Measurements from ENCODE around the gene GMDS.

- TF ChIP-seq, protein P1, sequence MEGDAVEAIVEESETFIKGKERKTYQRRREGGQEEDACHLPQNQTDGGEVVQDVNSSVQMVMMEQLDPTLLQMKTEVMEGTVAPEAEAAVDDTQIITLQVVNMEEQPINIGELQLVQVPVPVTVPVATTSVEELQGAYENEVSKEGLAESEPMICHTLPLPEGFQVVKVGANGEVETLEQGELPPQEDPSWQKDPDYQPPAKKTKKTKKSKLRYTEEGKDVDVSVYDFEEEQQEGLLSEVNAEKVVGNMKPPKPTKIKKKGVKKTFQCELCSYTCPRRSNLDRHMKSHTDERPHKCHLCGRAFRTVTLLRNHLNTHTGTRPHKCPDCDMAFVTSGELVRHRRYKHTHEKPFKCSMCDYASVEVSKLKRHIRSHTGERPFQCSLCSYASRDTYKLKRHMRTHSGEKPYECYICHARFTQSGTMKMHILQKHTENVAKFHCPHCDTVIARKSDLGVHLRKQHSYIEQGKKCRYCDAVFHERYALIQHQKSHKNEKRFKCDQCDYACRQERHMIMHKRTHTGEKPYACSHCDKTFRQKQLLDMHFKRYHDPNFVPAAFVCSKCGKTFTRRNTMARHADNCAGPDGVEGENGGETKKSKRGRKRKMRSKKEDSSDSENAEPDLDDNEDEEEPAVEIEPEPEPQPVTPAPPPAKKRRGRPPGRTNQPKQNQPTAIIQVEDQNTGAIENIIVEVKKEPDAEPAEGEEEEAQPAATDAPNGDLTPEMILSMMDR (conservative IDR thresholded peaks at IDR 0.05; ENCODE audit: low read depth in 2 of 2), result no peak
- TF ChIP-seq POLR2AphosphoS5 (IDR thresholded peaks at IDR 0.05; ENCODE audit: low read depth) (no peak), EZH2 (IDR thresholded peaks at IDR 0.05; ENCODE audit: low read depth, unreplicated experiment) (no peak), EZH2phosphoT487 (IDR thresholded peaks at IDR 0.05; ENCODE audit: unreplicated experiment) (no peak), CREB1 (CRISPR knock-in tag; IDR thresholded peaks at IDR 0.05; ENCODE audit: low read depth) (no peak), ETS1 (IDR thresholded peaks at IDR 0.05) (no peak), ZNF462 (CRISPR knock-in tag; IDR thresholded peaks at IDR 0.05) (no peak), STAT1 (IDR thresholded peaks at IDR 0.05; ENCODE audit: unreplicated experiment) (no peak), ZNF331 (CRISPR knock-in tag; IDR thresholded peaks at IDR 0.05; ENCODE audit: low read depth) (no peak), JUNB (IDR thresholded peaks at IDR 0.05; ENCODE audit: unreplicated experiment) (no peak), NANOG (IDR thresholded peaks at IDR 0.05; ENCODE audit: borderline replicate concordance) (no peak), ZNF114 (CRISPR knock-in tag; IDR thresholded peaks at IDR 0.05) (no peak)
- TF ChIP-seq, protein P2, sequence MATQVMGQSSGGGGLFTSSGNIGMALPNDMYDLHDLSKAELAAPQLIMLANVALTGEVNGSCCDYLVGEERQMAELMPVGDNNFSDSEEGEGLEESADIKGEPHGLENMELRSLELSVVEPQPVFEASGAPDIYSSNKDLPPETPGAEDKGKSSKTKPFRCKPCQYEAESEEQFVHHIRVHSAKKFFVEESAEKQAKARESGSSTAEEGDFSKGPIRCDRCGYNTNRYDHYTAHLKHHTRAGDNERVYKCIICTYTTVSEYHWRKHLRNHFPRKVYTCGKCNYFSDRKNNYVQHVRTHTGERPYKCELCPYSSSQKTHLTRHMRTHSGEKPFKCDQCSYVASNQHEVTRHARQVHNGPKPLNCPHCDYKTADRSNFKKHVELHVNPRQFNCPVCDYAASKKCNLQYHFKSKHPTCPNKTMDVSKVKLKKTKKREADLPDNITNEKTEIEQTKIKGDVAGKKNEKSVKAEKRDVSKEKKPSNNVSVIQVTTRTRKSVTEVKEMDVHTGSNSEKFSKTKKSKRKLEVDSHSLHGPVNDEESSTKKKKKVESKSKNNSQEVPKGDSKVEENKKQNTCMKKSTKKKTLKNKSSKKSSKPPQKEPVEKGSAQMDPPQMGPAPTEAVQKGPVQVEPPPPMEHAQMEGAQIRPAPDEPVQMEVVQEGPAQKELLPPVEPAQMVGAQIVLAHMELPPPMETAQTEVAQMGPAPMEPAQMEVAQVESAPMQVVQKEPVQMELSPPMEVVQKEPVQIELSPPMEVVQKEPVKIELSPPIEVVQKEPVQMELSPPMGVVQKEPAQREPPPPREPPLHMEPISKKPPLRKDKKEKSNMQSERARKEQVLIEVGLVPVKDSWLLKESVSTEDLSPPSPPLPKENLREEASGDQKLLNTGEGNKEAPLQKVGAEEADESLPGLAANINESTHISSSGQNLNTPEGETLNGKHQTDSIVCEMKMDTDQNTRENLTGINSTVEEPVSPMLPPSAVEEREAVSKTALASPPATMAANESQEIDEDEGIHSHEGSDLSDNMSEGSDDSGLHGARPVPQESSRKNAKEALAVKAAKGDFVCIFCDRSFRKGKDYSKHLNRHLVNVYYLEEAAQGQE (IDR thresholded peaks at IDR 0.05; ENCODE audit: unreplicated experiment), result no peak
Observed at GRCh38 chr6:2144210-2144609, 101.2 kb downstream of the GMDS start.
